HG02970 (cell line): ENCODE data around the gene BCR.

Source experiments
- ATAC-seq: cut with Tn5 transposase; IDR thresholded peaks from one replicate; pipeline ENCODE4 v1.9.1; 2021; ENCODE audit warnings: mild to moderate bottlenecking, moderate library complexity, moderate number of reproducible peaks; ENCODE audit not compliant: unreplicated experiment, low FRiP score

Gene BCR

DNA sequence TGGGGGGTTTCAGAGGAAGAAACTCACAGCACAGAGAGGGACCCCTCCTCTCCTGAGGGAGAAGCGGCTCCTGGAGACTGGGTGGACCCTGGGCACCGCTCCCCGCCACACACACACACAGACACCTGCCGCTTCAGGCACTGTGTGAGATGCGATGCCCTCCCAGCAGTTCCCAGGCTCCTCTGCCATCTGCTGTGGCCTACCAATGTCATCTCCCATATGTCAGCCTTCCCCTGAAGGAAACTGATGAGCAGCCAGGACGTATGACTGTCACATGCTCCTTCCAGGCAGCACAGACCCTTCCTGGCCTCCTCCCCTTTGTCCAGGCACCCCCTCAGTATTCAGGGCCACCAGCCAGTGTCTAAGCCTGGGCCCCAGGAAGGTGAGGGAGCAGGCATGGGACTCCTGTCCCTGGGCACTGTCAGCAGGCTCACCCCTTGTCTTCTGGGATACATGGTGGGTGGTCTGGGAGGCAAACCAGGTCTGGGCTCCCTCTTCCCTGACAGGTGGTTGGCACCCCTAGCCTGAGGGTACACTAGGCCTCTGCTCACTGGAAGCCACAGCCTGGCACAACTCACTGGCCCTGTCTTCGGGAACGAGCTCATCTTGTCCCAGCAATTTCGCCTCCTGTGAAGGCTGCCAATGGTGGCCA is 11.8 kb upstream of the BCR start:
- no peak for ATAC-seq

DNA sequence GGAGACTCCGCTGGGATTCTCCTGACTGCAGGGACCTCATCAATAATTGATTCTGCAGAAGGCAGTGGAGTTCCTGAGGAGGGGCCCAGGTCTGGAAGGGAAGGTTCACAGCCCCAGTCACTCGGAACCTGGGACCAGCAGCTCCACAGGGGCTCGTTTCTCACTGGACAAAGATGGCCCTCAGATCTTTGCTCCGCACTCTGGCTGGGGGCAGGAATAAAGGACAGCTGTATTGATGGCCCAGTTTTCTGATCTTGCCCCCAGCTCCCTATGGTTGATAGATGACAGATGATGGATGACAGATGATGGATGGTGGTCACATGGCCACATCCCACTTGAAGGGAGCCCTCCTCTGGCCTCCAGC is 11.3 kb upstream of the BCR start:
- no peak for ATAC-seq

DNA sequence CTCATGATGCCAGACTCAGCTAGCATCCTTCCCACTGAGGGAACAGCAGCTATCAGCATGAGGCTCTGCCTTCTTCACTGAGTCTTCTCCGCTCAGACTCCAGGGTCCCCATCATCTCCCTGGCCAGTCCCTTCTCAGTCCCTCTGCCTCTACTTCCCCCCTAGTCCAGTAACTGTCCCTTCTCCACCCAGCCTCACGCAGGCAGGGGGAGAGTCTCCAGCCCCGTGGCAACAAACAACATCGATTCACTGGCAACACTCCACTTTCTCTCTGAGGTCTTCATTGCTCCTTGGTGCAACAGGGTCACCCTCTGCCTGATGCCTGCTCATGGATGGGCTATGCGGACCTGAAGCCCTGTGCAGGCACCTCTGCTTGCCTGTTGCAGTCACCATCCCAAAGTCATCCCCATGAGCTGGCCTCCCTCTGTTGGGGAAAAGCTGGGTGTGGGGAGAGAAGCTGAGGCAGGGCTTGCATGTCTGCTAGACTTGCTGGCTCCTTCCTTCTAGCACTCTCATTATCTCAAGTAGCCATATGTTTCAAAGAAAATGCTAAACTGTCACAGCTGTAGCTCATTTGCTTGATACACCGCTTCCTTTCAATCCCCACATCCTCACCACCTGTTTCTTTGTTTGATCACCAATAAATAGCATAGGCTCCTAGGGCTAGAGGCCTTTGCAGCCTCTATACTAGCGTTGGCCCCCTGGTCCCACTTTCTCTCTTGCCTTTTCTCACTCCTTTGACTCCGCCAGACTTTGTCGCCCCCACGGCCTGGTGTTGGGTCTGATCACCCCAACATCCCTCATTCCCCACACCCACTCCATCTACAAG is 4.3 kb upstream of the BCR start:
- no peak for ATAC-seq

- ATAC-seq = no peak
Measured at GRCh38 chr22:23176645-23177027, 3.7 kb upstream of the BCR start.

DNA sequence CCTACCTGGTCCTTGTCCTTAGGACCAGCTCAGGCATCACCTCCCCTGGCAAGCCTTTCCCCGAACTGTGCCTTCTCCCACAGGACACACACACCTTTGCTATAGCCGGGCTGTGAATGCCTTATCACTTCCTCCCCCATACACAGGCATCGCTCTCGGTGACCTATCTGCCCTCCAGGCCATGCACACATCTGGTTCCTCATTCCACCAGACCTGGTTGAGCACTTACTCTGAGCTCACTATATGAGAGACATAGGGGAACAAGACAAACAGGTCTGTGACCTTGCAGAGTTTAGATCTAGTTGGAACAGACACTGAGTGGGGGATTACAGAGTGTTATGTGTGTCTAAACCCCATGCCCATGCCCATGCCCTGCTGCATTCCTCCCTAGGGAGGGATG is 3.1 kb upstream of the BCR start:
- no peak for ATAC-seq

GRCh38 chr22:23178512-23179254 is 1.6 kb upstream of the BCR start:
- no peak for ATAC-seq

DNA sequence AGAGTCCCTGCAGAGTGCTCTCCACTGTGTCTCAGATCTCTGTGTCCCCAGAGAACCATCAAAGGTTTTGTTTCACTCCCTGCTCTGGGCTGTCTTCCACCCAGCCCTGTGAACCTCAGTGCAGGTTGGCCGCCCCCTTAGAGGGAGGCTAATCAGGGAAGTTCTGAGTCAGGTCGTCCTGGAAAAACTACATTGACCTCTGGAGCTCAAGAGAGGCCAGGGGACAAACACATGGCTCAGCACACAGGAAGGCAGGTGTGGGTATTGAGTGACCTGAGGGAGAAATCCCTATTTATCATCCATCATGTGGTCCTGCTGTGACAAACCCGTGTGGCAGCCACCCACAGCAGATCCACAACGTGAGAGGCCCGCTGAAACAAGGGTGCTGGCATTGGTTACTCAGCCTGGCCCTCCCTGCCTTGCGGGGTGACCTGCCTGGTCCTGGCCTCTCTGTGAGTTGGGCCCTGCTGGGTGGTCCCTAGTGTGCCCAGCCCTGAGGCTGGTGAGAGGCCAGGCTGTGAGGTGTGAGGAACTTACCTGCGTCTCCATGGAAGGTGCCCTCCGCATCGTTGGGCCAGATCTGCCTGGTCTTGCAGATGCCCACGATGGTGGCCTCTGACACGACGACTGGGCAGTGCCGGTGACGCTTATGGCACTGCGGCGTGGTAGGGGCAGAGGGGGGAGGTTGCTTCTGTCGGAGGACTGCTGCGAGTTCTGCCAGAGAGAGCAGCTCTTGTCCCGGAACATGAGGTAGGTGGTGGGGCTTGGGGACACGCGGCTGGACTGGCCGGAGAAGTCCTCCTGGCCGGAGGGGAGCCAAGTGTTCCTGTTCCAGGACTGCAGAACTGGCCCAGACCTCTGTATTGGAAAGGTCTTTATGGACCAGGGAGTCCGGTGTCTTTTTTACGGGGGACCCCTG is 669 bp upstream of the BCR start:
- no peak for ATAC-seq

DNA sequence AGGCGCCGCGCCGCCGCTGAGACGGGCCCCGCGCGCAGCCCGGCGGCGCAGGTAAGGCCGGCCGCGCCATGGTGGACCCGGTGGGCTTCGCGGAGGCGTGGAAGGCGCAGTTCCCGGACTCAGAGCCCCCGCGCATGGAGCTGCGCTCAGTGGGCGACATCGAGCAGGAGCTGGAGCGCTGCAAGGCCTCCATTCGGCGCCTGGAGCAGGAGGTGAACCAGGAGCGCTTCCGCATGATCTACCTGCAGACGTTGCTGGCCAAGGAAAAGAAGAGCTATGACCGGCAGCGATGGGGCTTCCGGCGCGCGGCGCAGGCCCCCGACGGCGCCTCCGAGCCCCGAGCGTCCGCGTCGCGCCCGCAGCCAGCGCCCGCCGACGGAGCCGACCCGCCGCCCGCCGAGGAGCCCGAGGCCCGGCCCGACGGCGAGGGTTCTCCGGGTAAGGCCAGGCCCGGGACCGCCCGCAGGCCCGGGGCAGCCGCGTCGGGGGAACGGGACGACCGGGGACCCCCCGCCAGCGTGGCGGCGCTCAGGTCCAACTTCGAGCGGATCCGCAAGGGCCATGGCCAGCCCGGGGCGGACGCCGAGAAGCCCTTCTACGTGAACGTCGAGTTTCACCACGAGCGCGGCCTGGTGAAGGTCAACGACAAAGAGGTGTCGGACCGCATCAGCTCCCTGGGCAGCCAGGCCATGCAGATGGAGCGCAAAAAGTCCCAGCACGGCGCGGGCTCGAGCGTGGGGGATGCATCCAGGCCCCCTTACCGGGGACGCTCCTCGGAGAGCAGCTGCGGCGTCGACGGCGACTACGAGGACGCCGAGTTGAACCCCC is 798 bp downstream of the BCR start:
- no peak for ATAC-seq

- no peak for ATAC-seq
Measured at GRCh38 chr22:23181721-23182308, 1.5 kb downstream of the BCR start.

DNA sequence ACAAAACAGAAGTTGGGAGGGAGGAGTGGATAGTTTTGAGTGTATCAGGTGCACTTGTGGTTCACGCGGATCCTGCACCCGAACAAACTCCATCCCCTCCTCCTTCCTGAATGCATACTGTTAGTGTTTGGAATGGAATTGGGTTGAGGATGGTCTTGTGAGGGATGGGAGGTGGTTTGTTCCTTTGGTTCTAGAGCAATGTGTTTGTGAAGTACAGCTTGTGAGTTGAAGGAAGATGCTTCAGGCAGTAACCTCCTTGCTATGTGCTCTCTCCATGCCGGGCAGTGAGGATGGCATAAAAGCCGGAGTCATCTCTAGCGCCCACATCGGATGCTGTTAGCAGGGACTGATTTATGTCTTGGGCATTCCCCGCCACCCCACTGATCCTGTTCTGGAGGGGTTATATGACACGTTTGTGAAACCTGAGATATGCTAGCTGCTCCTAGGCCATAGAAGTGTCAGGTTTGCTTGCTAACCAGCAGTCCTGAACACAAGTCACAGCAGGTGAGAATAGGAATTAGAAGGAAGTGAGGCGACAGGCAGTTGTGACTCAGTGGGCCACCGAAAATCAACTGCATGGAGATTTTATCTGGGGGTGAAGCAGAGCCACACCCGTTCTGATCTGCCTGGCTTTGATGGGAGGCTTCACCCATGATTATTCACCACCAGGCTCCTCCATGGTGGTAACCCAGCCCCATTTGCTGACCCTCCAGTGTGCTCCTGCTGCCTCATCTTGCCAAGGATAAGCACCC is 2.2 kb downstream of the BCR start:
- no peak for ATAC-seq

DNA sequence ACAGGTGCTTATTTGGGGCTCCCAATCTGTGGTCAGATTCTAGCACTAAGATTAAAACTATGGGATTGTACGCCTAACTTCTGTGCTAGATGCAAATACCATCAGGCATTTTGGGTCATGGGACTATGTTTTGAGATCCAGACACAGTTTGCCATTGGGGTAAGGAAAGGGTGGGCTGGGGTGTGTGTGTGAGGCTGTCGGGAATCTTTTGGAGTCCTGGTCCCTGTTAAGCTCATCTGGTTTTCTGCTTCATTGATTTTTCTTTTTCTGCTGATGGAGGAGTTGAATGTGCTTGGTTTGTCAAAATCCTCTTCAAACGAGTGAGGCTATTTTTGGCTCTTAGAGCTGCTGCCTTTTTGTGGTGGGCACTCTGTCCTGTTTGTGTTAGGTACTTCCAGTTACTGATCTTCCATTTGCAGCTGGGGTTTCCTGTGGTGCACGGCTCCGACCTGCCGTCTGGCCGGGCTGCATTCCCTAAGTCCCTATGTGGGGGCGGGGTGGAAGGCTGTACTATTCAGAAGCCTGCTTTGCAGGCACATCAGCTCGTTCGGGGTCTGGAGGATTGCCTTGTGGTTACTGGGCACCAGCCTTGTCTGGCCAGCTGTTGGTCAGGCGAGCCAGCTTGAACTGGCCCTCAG is 2.9 kb downstream of the BCR start:
- no peak for ATAC-seq

DNA sequence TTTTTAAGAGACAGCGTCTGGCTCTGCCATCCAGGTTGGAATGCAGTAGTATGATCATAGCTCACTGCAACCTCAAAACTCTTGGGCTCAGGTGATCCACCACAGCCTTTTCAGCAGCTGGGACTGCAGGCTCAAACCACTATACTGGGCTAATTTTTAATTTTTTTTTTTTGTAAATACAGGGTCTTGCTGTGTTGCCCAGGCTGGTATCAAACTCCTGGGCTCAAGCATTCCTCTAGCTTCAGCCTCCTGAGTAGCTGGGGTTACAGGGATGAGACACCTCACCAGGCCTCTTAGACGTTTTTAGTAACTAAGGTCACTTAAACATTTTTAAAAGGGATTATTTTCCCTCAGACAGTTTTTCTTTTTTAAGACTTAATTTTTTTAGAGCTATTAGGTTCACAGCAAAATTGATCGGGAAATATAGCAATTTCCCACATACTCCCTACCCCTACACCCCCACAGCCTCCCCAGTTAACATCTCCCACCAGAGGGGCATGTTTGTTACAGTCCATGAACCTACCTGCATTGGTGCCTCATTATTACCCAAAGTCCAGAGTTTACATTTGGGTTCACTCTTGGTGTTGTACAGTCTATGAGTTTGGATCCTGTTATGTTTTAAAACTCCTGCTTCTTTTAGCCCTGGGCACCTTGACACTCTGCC is 3.9 kb downstream of the BCR start:
- ATAC-seq = no peak

DNA sequence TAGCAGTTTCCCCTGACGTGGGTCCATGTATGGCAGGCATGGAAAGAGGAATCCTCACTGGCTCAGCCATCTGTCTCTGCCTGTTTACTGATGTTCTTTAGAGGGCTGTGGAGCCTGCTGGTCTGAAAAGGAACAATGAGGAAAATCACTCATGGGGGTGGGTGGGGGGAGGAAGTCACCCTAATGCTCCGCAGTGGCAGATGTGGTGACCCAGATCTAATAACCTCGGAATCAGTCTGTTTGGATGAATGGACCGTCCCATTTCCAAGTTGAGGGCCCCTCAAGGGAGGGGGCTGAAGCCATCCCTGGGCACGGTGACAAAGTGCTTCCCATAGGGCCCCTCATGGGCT is 4.4 kb downstream of the BCR start:
- ATAC-seq = no peak

DNA sequence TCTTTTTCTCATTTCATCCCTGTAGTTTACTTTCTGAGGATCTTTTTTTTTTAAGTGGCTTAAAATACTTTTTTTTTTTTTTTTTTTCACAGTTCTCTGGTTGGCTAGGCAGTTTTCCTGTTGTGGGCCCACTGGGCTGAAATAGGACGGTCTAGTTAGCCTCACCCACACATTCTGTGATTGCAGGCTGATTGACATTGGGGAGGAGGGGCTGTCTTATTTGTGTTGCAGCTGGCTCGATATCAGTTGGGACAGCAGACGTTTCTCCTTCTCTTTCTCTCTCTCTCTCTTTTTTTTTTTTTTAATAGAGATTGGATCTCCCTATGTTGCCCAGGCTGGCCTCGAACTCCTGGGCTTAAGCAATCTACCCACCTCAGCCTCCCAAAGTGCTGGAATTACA is 6.9 kb downstream of the BCR start:
- no peak for ATAC-seq

DNA sequence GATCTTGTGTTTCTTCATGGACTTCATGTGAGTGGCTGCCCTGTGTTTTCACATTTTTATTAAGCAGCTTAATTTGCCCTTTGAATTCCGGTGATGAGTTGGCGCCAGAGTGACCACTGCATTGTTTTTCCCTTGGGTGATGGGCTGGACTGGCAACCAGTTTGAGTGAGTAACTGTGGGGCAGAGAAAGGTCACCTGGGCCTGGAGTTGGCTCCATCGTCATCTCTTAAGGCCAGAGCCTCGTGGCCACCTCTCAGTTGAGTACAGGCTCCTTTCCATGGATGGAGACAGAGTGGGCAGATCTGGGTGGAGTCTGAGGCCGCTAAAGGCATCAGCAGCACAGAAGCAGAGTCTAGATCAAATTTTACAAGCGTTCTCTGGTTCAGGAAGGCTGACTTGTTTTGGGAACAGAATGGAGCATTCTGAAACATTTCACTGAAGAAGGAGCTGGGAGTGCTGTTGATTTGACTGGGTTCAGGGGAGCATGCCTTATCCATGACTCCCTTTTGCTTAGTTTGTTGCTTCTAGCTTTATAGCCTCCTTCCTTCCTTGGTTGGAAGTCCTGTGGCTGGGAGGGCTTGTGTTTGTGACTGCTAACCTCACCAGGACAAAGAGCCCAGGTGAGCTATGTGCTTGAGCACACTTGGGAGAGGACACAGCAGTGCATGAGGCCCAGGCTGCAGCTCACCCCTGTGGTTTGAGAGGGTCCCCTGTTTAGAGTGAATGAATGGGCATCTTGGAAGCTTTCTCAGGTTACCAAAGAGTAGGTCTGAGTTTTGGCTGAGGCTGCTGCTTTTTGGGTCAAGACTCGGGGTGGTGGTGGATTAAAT is 7.8 kb downstream of the BCR start:
- ATAC-seq = no peak

GRCh38 chr22:23190526-23190925 is 10.2 kb downstream of the BCR start:
- no peak for ATAC-seq

GRCh38 chr22:23192133-23192532 is 11.8 kb downstream of the BCR start:
- ATAC-seq = no peak
